ENCODE data around the gene TECPR2.

TECPR2 gene

GRCh38 chr14:102500713-102501112, 138.0 kb downstream of the TECPR2 start:
- Mint-ChIP-seq H3K36me3 (peaks cover 7% of the 10 kb centered on the region), H3K27me3 (no peaks in the 10 kb centered on the region), H3K9me3 (no peaks in the 10 kb centered on the region), H3K27ac (no peak overlapping the region), H3K4me3 (no peak overlapping the region), H3K4me1 (peaks cover 2% of the 10 kb centered on the region)
- ATAC-seq (ENCODE audit: low read depth), result no peak
- no peak for DNase-seq (ENCODE audit: low spot score in 2 of 2)

GRCh38 chr14:102501751-102502315, 139.1 kb downstream of the TECPR2 start:
- no peak overlapping the region for H3K4me3 Mint-ChIP-seq
- H3K27ac Mint-ChIP-seq, result no peak overlapping the region
- H3K9me3 Mint-ChIP-seq, result no peaks in the 10 kb centered on the region
- DNase-seq (ENCODE audit: low spot score in 2 of 2), result no peak
- H3K27me3 Mint-ChIP-seq, result no peaks in the 10 kb centered on the region
- peaks cover 2% of the 10 kb centered on the region for H3K4me1 Mint-ChIP-seq
- peaks cover 8% of the 10 kb centered on the region for H3K36me3 Mint-ChIP-seq
- ATAC-seq (ENCODE audit: low read depth), result no peak

GRCh38 chr14:102502571-102502970, 139.8 kb downstream of the TECPR2 start:
- no peaks in the 10 kb centered on the region for H3K27me3 Mint-ChIP-seq
- no peak overlapping the region for H3K4me3 Mint-ChIP-seq
- no peaks in the 10 kb centered on the region for H3K9me3 Mint-ChIP-seq
- peaks cover 8% of the 10 kb centered on the region for H3K36me3 Mint-ChIP-seq
- ATAC-seq (ENCODE audit: low read depth), result no peak
- no peak for DNase-seq (ENCODE audit: low spot score in 2 of 2)
- no peak overlapping the region for H3K27ac Mint-ChIP-seq
- H3K4me1 Mint-ChIP-seq, result peaks cover 2% of the 10 kb centered on the region

- H3K4me1 Mint-ChIP-seq, result peaks cover 8% of the 10 kb centered on the region
- DNase-seq (ENCODE audit: low spot score in 2 of 2), result no peak
- H3K36me3 Mint-ChIP-seq, result peaks cover 4% of the 10 kb centered on the region
- no peaks in the 10 kb centered on the region for H3K9me3 Mint-ChIP-seq
- H3K27ac Mint-ChIP-seq, result no peak overlapping the region
- no peak overlapping the region for H3K4me3 Mint-ChIP-seq
- H3K27me3 Mint-ChIP-seq, result no peaks in the 10 kb centered on the region
- ATAC-seq (ENCODE audit: low read depth), result no peak
Measured at GRCh38 chr14:102503641-102504327, 141.0 kb downstream of the TECPR2 start.

GRCh38 chr14:102504328-102504999, 141.7 kb downstream of the TECPR2 start:
- no peaks in the 10 kb centered on the region for H3K9me3 Mint-ChIP-seq
- no peak overlapping the region for H3K4me3 Mint-ChIP-seq
- H3K27me3 Mint-ChIP-seq, result no peaks in the 10 kb centered on the region
- DNase-seq (ENCODE audit: low spot score in 2 of 2), result no peak
- no peak for ATAC-seq (ENCODE audit: low read depth)
- no peak overlapping the region for H3K27ac Mint-ChIP-seq
- H3K36me3 Mint-ChIP-seq, result peaks cover 1% of the 10 kb centered on the region
- H3K4me1 Mint-ChIP-seq, result peaks cover 8% of the 10 kb centered on the region

GRCh38 chr14:102505000-102505619, 142.4 kb downstream of the TECPR2 start:
- ATAC-seq (ENCODE audit: low read depth), result no peak
- H3K27ac Mint-ChIP-seq, result no peak overlapping the region
- no peak overlapping the region for H3K4me3 Mint-ChIP-seq
- peaks cover 1% of the 10 kb centered on the region for H3K36me3 Mint-ChIP-seq
- no peaks in the 10 kb centered on the region for H3K27me3 Mint-ChIP-seq
- DNase-seq (ENCODE audit: low spot score in 2 of 2), result no peak
- H3K9me3 Mint-ChIP-seq, result no peaks in the 10 kb centered on the region
- peaks cover 8% of the 10 kb centered on the region for H3K4me1 Mint-ChIP-seq

GRCh38 chr14:102505775-102506625, 143.3 kb downstream of the TECPR2 start:
- ATAC-seq (ENCODE audit: low read depth), result no peak
- no peak overlapping the region for H3K27ac Mint-ChIP-seq
- H3K4me3 Mint-ChIP-seq, result no peak overlapping the region
- no peaks in the 10 kb centered on the region for H3K9me3 Mint-ChIP-seq
- H3K27me3 Mint-ChIP-seq, result no peaks in the 10 kb centered on the region
- peaks cover 1% of the 10 kb centered on the region for H3K36me3 Mint-ChIP-seq
- no peak for DNase-seq (ENCODE audit: low spot score in 2 of 2)
- H3K4me1 Mint-ChIP-seq, result peaks cover 17% of the 10 kb centered on the region

- Mint-ChIP-seq H3K4me3 (peak overlapping the region; percentile 51), H3K4me1 (peaks cover 17% of the 10 kb centered on the region), H3K36me3 (peaks cover 1% of the 10 kb centered on the region), H3K27me3 (no peaks in the 10 kb centered on the region), H3K27ac (no peak overlapping the region), H3K9me3 (no peaks in the 10 kb centered on the region)
- DNase-seq (ENCODE audit: low spot score in 2 of 2) (no peak), ATAC-seq (ENCODE audit: low read depth) (no peak)
Measured at GRCh38 chr14:102506626-102506925, 143.8 kb downstream of the TECPR2 start.

- Mint-ChIP-seq H3K4me1 (peaks cover 17% of the 10 kb centered on the region), H3K27ac (no peak overlapping the region), H3K36me3 (peaks cover 1% of the 10 kb centered on the region), H3K9me3 (no peaks in the 10 kb centered on the region), H3K4me3 (no peak overlapping the region), H3K27me3 (no peaks in the 10 kb centered on the region)
- ATAC-seq (ENCODE audit: low read depth) (peak; percentile 24), DNase-seq (ENCODE audit: low spot score in 2 of 2) (no peak)
Measured at GRCh38 chr14:102507081-102507856, 144.5 kb downstream of the TECPR2 start.

- no peak for ATAC-seq (ENCODE audit: low read depth)
- no peak for DNase-seq (ENCODE audit: low spot score in 2 of 2)
- Mint-ChIP-seq H3K27me3 (no peaks in the 10 kb centered on the region), H3K27ac (no peak overlapping the region), H3K4me3 (peak overlapping the region; percentile 77), H3K9me3 (no peaks in the 10 kb centered on the region), H3K4me1 (peaks cover 17% of the 10 kb centered on the region), H3K36me3 (peaks cover 1% of the 10 kb centered on the region)
Measured at GRCh38 chr14:102507857-102508312, 145.1 kb downstream of the TECPR2 start.

- Mint-ChIP-seq H3K4me1 (peaks cover 17% of the 10 kb centered on the region), H3K9me3 (no peaks in the 10 kb centered on the region), H3K27ac (no peak overlapping the region), H3K4me3 (peak overlapping the region; percentile 77), H3K36me3 (peaks cover 1% of the 10 kb centered on the region), H3K27me3 (no peaks in the 10 kb centered on the region)
- ATAC-seq (ENCODE audit: low read depth), result no peak
- no peak for DNase-seq (ENCODE audit: low spot score in 2 of 2)
Measured at GRCh38 chr14:102508410-102508773, 145.7 kb downstream of the TECPR2 start.

GRCh38 chr14:102508774-102509745, 146.3 kb downstream of the TECPR2 start:
- peak; percentile 51 for ATAC-seq (ENCODE audit: low read depth)
- Mint-ChIP-seq H3K9me3 (no peaks in the 10 kb centered on the region), H3K27ac (no peak overlapping the region), H3K27me3 (no peaks in the 10 kb centered on the region), H3K36me3 (peaks cover 1% of the 10 kb centered on the region), H3K4me1 (peaks cover 21% of the 10 kb centered on the region), H3K4me3 (peak overlapping the region; percentile 77)
- DNase-seq (ENCODE audit: low spot score in 2 of 2), result peak; percentile 43 to 46
